Gastroesophageal sphincter (tissue), 3 donors: Measurements from ENCODE around the gene ANKRD26.

Experiments
- EP300 ChIP-seq: sonication (generic); formaldehyde crosslinking; IDR thresholded peaks from one replicate; pipeline ENCODE4 v1.6.1; 2017; ENCODE audit warnings: antibody characterized with exemption, mild to moderate bottlenecking
- POLR2A ChIP-seq, 2 donors: fragments of 450-650 bp; IDR thresholded peaks; one replicate each; pipeline ENCODE4 v1.6.1; 2017; ENCODE audit warnings: antibody characterized with exemption in 2 of 2, mild to moderate bottlenecking in 2 of 2, moderate library complexity in 1 of 2
- POLR2AphosphoS5 ChIP-seq: sonication (generic); formaldehyde crosslinking; IDR thresholded peaks from one replicate; pipeline ENCODE4 v1.6.1; 2017; ENCODE audit warnings: antibody characterized with exemption
- TF ChIP-seq, protein P1 (sequence below), 4 experiments: fragments of 200-600 bp in 2 of 4; fragments of 450-650 bp in 2 of 4; sonication (generic) in 1 of 4; IDR thresholded peaks; one replicate each; pipeline ENCODE4 v1.5.1; 2017 to 2019; ENCODE audit warnings: antibody characterized with exemption in 4 of 4, mild to moderate bottlenecking in 2 of 4, moderate library complexity in 2 of 4

DNA sequence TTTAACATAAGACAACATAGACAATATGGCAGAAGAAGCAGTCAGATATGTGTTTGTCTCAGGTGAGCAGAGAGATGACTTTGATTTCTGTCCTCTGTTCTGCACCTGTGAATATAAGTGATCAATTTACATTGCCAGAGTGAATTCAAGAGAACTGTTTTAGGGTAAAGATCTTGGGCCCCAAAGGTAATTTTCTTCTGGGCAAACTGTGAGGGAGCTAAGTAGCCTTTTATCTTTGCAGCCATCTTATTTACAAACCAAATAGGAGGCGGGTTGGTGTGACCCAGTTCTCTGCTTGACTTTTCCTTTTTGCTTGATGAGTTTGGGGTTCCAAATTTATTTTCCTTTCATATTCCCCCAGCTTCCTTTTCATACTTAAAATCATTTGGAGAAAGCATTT, 118.2 kb downstream of the ANKRD26 start:
- TF ChIP-seq POLR2A (IDR thresholded peaks at IDR 0.05) (no peak), EP300 (no peak), POLR2AphosphoS5 (no peak)
- TF ChIP-seq, protein P1, sequence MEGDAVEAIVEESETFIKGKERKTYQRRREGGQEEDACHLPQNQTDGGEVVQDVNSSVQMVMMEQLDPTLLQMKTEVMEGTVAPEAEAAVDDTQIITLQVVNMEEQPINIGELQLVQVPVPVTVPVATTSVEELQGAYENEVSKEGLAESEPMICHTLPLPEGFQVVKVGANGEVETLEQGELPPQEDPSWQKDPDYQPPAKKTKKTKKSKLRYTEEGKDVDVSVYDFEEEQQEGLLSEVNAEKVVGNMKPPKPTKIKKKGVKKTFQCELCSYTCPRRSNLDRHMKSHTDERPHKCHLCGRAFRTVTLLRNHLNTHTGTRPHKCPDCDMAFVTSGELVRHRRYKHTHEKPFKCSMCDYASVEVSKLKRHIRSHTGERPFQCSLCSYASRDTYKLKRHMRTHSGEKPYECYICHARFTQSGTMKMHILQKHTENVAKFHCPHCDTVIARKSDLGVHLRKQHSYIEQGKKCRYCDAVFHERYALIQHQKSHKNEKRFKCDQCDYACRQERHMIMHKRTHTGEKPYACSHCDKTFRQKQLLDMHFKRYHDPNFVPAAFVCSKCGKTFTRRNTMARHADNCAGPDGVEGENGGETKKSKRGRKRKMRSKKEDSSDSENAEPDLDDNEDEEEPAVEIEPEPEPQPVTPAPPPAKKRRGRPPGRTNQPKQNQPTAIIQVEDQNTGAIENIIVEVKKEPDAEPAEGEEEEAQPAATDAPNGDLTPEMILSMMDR (IDR thresholded peaks at IDR 0.05) = no peak
